Tibial nerve (tissue), 3 donors: ENCODE measurements around the gene SPTBN4.

Experiments used
- POLR2A ChIP-seq, 2 donors: fragments of 450-650 bp; IDR thresholded peaks; one replicate each; pipeline ENCODE4 v1.6.1; 2017; ENCODE audit warnings: antibody characterized with exemption in 2 of 2, mild to moderate bottlenecking in 2 of 2, moderate library complexity in 2 of 2
- TF ChIP-seq, protein P1 (sequence below), 5 experiments: fragments of 200-600 bp in 3 of 5; fragments of 450-650 bp in 2 of 5; sonication (generic) in 3 of 5; IDR thresholded peaks; one replicate each; pipeline ENCODE4 v1.5.1; 2016 to 2019; ENCODE audit warnings: antibody characterized with exemption in 5 of 5, mild to moderate bottlenecking in 3 of 5, moderate library complexity in 2 of 5

DNA sequence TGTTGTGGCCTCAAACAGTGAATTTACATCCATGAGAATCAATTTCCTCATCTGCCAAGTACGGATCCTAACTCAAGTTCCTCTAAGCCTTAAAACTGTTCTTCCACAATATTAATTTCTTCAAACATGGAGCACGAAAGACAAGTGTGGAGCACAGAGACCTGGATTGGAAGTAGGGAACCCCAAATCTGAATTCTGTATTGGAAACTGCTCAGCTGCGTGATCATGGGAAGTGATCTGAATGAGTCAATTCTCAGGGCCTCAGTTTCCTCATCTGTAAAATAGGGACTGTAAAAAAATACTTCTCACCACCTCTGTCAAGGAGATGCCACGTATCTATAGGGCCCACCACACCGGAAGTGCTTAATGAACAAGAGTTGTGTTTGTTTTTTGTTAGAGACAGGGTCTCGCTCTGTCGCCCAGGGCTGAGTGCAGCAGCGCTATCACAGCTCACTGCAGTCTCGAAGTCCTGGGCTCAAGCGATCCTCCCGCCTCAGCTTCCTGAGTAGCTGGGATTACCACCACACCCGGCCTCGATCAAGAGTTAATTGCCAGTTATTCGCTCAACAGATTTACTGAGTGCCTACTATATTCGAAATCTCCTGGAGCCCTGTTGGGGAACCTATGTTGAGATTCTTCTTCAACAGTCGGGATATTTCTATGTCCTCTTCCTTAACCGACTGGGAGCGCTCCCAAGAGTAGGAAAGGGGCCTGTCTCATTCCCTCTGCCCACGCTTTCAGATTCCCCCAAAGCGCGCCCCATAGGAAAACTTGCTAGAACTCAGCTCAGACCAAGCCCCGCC is 24.3 kb upstream of the SPTBN4 start:
- TF ChIP-seq, protein P1, sequence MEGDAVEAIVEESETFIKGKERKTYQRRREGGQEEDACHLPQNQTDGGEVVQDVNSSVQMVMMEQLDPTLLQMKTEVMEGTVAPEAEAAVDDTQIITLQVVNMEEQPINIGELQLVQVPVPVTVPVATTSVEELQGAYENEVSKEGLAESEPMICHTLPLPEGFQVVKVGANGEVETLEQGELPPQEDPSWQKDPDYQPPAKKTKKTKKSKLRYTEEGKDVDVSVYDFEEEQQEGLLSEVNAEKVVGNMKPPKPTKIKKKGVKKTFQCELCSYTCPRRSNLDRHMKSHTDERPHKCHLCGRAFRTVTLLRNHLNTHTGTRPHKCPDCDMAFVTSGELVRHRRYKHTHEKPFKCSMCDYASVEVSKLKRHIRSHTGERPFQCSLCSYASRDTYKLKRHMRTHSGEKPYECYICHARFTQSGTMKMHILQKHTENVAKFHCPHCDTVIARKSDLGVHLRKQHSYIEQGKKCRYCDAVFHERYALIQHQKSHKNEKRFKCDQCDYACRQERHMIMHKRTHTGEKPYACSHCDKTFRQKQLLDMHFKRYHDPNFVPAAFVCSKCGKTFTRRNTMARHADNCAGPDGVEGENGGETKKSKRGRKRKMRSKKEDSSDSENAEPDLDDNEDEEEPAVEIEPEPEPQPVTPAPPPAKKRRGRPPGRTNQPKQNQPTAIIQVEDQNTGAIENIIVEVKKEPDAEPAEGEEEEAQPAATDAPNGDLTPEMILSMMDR (IDR thresholded peaks at IDR 0.05) = no peak
- TF ChIP-seq POLR2A (IDR thresholded peaks at IDR 0.05) = no peak
